GM12873 (cell line): ENCODE data around the gene CLEC4F.

Experiments used
- TF ChIP-seq, protein P1 (sequence below): IDR thresholded peaks from 2 replicates; pipeline ENCODE4 v1.5.1; 2012; ENCODE audit warnings: low read depth, mild to moderate bottlenecking, moderate library complexity, low read length, control low read depth; ENCODE audit not compliant: insufficient read depth; ENCODE audit errors: missing control alignments

Gene CLEC4F

DNA sequence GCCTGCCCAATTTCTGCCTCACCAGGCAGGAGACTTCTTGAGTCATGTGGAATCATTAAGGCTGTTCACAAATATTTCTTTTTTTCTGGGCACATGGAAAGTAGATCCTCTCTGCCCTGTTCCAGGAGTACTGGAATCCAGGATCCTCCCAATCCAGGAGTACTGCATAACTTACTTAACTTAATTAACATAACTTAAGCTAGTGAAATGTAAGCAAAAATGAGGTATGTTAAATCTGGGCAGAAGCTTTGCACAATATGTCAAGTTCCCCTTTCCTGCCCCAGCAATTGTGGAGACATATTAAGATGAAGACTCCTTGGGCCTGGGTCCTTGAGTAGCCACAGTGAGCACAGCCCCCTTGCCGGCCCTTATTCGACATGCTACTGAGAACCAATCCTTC, 12.0 kb upstream of the CLEC4F start:
- TF ChIP-seq, protein P1, sequence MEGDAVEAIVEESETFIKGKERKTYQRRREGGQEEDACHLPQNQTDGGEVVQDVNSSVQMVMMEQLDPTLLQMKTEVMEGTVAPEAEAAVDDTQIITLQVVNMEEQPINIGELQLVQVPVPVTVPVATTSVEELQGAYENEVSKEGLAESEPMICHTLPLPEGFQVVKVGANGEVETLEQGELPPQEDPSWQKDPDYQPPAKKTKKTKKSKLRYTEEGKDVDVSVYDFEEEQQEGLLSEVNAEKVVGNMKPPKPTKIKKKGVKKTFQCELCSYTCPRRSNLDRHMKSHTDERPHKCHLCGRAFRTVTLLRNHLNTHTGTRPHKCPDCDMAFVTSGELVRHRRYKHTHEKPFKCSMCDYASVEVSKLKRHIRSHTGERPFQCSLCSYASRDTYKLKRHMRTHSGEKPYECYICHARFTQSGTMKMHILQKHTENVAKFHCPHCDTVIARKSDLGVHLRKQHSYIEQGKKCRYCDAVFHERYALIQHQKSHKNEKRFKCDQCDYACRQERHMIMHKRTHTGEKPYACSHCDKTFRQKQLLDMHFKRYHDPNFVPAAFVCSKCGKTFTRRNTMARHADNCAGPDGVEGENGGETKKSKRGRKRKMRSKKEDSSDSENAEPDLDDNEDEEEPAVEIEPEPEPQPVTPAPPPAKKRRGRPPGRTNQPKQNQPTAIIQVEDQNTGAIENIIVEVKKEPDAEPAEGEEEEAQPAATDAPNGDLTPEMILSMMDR, result no peak

DNA sequence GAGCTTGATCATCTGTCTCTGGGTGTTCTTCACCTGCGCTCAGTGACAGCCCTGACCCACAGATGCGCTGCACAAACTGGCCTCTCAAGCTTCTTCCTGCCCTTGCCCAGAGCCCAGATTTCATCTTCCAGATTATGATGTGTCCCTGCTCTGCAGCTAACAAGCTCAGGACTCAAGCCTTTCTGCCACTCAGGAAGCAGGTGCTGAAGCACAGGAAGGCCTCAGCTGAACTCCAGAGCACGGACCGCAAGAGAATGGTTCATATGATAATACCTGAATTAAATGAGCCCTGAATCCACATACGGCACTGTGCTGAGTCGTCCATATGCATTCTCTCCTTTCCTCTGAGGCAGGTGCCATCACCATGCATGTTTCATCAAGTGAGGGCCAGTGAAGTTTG, 11.5 kb upstream of the CLEC4F start:
- TF ChIP-seq, protein P1, result no peak

DNA sequence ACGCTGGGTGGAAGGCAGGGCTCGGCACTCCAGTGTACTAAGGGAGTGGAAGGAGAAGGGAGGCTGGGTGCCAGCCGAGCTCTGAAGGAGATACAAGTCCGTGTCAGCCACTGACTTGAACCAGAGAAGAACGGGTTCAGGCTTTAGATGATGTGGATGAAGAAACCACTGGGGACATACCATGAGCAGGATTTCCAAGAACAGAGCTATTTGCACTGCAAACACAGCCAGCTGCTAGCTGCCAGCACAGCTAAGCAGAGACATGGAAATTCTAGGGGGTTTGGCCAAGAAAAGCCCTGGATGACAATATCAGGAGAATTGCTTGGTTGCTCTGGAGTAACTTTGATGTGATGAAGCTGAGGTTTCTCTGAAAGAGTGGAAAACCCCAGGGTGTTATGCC, 10.0 kb upstream of the CLEC4F start:
- TF ChIP-seq, protein P1, result no peak

DNA sequence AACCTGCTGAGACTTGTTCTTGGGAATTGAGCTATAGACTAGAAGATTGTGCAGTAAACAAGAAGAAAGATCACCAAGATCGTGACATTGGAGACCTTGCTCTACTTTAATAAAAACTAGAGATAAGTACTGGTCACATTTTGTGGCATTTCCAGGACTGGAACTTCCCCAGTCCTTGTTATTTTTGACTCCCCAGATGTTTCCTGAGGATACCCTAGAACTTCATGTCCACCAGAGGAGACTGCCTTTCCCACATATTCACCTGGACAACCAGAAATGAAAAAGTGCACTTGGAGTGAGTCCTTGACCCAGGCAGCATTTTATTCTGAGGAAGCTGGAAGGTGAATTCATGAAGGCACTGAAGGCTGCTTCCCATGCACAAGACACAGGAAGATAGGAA, 9.5 kb upstream of the CLEC4F start:
- TF ChIP-seq, protein P1, result no peak

DNA sequence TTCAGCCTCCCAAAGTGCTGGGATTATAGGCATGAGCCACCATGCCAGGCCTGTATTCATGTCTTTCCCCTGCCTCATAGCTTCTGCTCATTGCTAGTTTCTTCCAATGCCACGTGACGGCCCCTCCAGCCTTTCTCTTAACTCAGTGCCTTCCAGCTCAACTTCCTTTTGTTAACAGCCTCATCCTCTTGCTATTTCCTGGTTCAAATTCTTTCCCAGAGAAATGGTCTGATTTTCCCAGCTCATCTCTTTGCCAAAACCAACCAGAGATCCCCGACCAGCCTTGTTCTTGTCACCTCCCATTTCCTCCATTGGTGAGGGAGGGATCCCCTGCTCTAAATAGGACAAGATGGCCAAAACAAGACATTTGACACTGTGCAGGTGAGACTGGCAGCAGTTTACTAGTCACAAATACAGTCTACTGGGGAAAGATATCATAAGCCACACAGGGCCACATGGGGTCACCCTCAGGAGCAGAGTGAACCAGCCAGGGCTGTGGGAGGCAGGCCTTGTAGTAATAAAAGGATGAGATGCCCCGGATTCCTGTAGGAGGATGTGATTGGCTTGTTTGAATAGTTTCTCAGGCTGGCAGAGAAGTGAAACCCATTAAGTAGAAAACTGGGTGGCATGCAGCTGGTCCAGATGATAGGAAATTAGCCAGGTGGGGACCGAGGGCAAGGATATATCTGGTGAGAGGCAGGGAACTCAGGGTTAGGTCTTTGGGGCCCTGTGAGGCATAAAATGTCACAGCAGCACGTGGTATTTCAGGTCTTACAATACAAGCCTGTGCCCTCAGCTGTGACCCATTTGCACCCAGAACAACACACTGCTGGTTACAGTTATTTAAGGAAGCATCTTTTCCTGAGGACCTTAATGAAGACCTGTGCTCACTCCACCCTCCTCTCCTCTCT, 8.8 kb upstream of the CLEC4F start:
- TF ChIP-seq, protein P1, result no peak

DNA sequence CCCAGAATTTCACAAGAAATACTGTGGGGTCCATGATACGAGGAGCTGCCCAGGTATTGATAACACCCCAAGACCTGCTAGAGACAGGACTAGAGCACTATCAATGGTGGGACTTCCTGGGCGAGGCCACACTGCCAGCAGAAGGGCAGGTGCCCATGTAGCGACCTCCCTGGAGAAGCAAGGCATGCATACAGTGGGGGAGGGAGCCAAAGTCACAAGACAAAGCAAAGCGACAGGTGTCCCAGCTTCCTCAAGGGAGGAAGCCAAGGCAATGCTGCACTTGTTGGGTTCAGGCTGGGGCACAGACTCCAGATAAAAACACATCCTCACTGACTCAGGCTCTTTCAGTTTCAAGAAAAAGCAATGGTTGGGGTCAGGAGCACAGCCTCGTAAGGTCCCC, 7.7 kb upstream of the CLEC4F start:
- TF ChIP-seq, protein P1, result no peak

DNA sequence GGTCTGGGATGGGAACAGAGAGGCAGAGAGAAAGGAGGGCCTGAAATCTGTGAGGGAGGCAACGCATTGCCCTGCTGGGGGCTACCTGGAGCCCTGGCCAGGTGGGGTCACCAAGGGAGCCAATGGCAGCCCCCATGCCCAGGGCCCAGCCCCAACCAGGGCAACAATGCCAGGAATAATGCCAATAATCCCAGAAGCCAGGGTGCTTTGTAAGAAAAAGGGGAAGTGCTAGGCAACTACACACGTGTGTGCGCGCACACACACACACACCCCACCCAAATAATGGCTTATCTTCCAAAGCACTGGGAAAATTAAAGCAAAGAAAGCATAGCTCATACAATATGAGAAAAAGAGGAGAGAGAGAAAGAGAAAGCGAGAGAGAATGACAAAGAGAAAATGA, 7.0 kb upstream of the CLEC4F start:
- TF ChIP-seq, protein P1, result no peak
